ENCODE measurements around the gene SHISA7. TPM values are rescaled to one million over a fixed set of nuclear protein-coding genes. Genes with fewer than 3 reads are reported as not detected.
"Not testable (repeated sequence)": the region's sequence is repeated elsewhere in the genome, so short reads cannot be mapped to it uniquely, and the experiment has no call there.

SHISA7 gene
- total RNA-seq, 2 experiments from 2014 or later, result not detected

GRCh38 chr19:55407800-55408532 lies 35.1 kb downstream of the SHISA7 start:
- ChIA-PET POLR2A (interaction anchor here (0.6 kb wide), 1 partner anchor 231 kb away, joined by 6 read pairs; no protein-coding TSS in a partner anchor), CTCF (ENCODE audit: unreplicated experiment) (no interaction called here)
- peaks cover 23% of the 10 kb centered on the region for H4K20me1 ChIP-seq (ENCODE audit: insufficient read depth, low read length)
- no TSS peak for BruUV-seq (replicated peaks)
- H3K9me3 ChIP-seq (ENCODE audit: low read length), result peaks cover 21% of the 10 kb centered on the region; the same call in 1 of the 2 replicates
- intact Hi-C loops (cut with micrococcal nuclease; ENCODE audit: unreplicated experiment), result loop anchor here (2.0 kb wide), 1 partner anchor 127 kb away; the partner anchor contains the start of gene HSPBP1
- peaks cover 42% of the 10 kb centered on the region for H3K36me3 ChIP-seq (ENCODE audit: insufficient read depth, low read length)
- peaks cover 32% of the 10 kb centered on the region for H3K4me1 ChIP-seq (ENCODE audit: insufficient read depth, low read length, poor library complexity, severe bottlenecking)
- TF ChIP-seq CTCF (conservative IDR thresholded peaks at IDR 0.05; ENCODE audit: low read length) (no peak), EZH2phosphoT487 (IDR thresholded peaks at IDR 0.05; ENCODE audit: borderline replicate concordance, low read depth, low read length) (no peak)
- peak overlapping the region; percentile 92 for H3K27ac ChIP-seq (ENCODE audit: low read depth, low read length, poor library complexity, severe bottlenecking)
- peak overlapping the region; percentile 89 for H3K4me2 ChIP-seq (ENCODE audit: low read length)
- H3K4me3 ChIP-seq (ENCODE audit: low read depth, low read length, poor library complexity, severe bottlenecking), result peak overlapping the region; percentile 100
- peak overlapping the region; percentile 53; the same call in 1 of the 2 replicates for H2AFZ ChIP-seq (ENCODE audit: low read length)
- H3K79me2 ChIP-seq (ENCODE audit: insufficient read depth, low read depth, low read length), result peaks cover 41% of the 10 kb centered on the region
- no peaks in the 10 kb centered on the region for H3K9me2 ChIP-seq (ENCODE audit: insufficient read depth, low read length)
- DNase-seq (ENCODE audit: low spot score), result peak; percentile 100

- DNase-seq (ENCODE audit: low spot score); BruUV-seq (replicated peaks); H3K9me2 ChIP-seq (ENCODE audit: insufficient read depth, low read length); CTCF ChIA-PET (ENCODE audit: unreplicated experiment): not testable (repeated sequence)
- intact Hi-C loops (cut with micrococcal nuclease; ENCODE audit: unreplicated experiment), result loop anchor here (2.0 kb wide), 1 partner anchor 127 kb away; the partner anchor contains the start of gene HSPBP1
- POLR2A ChIA-PET, result interaction anchor here (0.6 kb wide), 1 partner anchor 231 kb away, joined by 6 read pairs; no protein-coding TSS in a partner anchor
- Histone ChIP-seq H3K9me3 (ENCODE audit: low read length) (peaks cover 21% of the 10 kb centered on the region; the same call in 1 of the 2 replicates), H3K4me1 (ENCODE audit: insufficient read depth, low read length, poor library complexity, severe bottlenecking) (peaks cover 32% of the 10 kb centered on the region), H3K27ac (ENCODE audit: low read depth, low read length, poor library complexity, severe bottlenecking) (peak within 1 kb of the TSS; percentile 92), H4K20me1 (ENCODE audit: insufficient read depth, low read length) (peaks cover 27% of the 10 kb centered on the region), H3K4me3 (ENCODE audit: low read depth, low read length, poor library complexity, severe bottlenecking) (peak within 1 kb of the TSS; percentile 100), H3K36me3 (ENCODE audit: insufficient read depth, low read length) (peaks cover 47% of the 10 kb centered on the region), H3K79me2 (ENCODE audit: insufficient read depth, low read depth, low read length) (peaks cover 46% of the 10 kb centered on the region), H2AFZ (ENCODE audit: low read length) (peak within 1 kb of the TSS; percentile 53; the same call in 1 of the 2 replicates), H3K4me2 (ENCODE audit: low read length) (peak within 1 kb of the TSS; percentile 89)
Measured at GRCh38 chr19:55407550-55407799, 35.6 kb downstream of the SHISA7 start, which contains the start of gene UBE2S. UBE2S (minus strand) TSS chr19:55407788; CDS start chr19:55407589, 199 bp downstream.

- Histone ChIP-seq H3K4me1 (ENCODE audit: insufficient read depth, low read length, poor library complexity, severe bottlenecking) (peaks cover 32% of the 10 kb centered on the region), H3K4me2 (ENCODE audit: low read length) (peak overlapping the region; percentile 89), H4K20me1 (ENCODE audit: insufficient read depth, low read length) (peaks cover 32% of the 10 kb centered on the region), H2AFZ (ENCODE audit: low read length) (no peak overlapping the region), H3K36me3 (ENCODE audit: insufficient read depth, low read length) (peaks cover 52% of the 10 kb centered on the region), H3K9me2 (ENCODE audit: insufficient read depth, low read length) (no peaks in the 10 kb centered on the region), H3K4me3 (ENCODE audit: low read depth, low read length, poor library complexity, severe bottlenecking) (peak overlapping the region; percentile 100), H3K79me2 (ENCODE audit: insufficient read depth, low read depth, low read length) (peaks cover 47% of the 10 kb centered on the region), H3K27ac (ENCODE audit: low read depth, low read length, poor library complexity, severe bottlenecking) (peak overlapping the region; percentile 92), H3K9me3 (ENCODE audit: low read length) (peaks cover 21% of the 10 kb centered on the region; the same call in 1 of the 2 replicates)
- intact Hi-C loops (cut with micrococcal nuclease; ENCODE audit: unreplicated experiment), result loop anchor here (2.0 kb wide), 1 partner anchor 126 kb away; the partner anchor contains the start of gene HSPBP1
- TSS peak; percentile 68 for BruUV-seq (replicated peaks)
- peak; percentile 57 for DNase-seq (ENCODE audit: low spot score)
- ChIA-PET CTCF (ENCODE audit: unreplicated experiment) (no interaction called here), POLR2A (interaction anchor here (0.5 kb wide), 1 partner anchor 155 kb away, joined by 3 read pairs; no protein-coding TSS in a partner anchor)
- TF ChIP-seq CTCF (conservative IDR thresholded peaks at IDR 0.05; ENCODE audit: low read length) (no peak), EZH2phosphoT487 (IDR thresholded peaks at IDR 0.05; ENCODE audit: borderline replicate concordance, low read depth, low read length) (no peak)
Measured at GRCh38 chr19:55406826-55407549, 36.1 kb downstream of the SHISA7 start.
